GM23248 (cell line): ENCODE results near the gene DRAXIN.

Source experiments
- EZH2 ChIP-seq: fragments of 200-600 bp; sonication (generic); IDR thresholded peaks from 2 replicates; pipeline ENCODE4 v1.6.1; 2018; ENCODE audit warnings: antibody characterized with exemption, mild to moderate bottlenecking; ENCODE audit not compliant: insufficient read depth, poor library complexity, severe bottlenecking
- EZH2phosphoT487 ChIP-seq: fragments of 200-600 bp; sonication (generic); IDR thresholded peaks from 2 replicates; pipeline ENCODE4 v1.6.1; 2018; ENCODE audit warnings: antibody characterized with exemption, moderate library complexity, mild to moderate bottlenecking, low read depth; ENCODE audit not compliant: insufficient read depth

- TF ChIP-seq EZH2 (no peak), EZH2phosphoT487 (no peak)
These were observed 23.0 kb upstream of the DRAXIN start for GRCh38 chr1:11668516-11668915.
